LNCaP clone FGC (cell line): ENCODE measurements around the gene MYO7A.
"Not testable (repeated sequence)": the region's sequence is repeated elsewhere in the genome, so short reads cannot be mapped to it uniquely, and the experiment has no call there.

Source experiments
- DNase-seq: peaks from one replicate; pipeline ENCODE4 v3.0.0-alpha.2; 2011; ENCODE audit warnings: low read depth
- H3K4me3 ChIP-seq: 2 replicates; pipeline ENCODE4 v1.5.1; 2011; ENCODE audit warnings: mild to moderate bottlenecking, low read depth, low read length, control low read depth
- TF ChIP-seq, protein P1 (sequence below): IDR thresholded peaks from 2 replicates; pipeline ENCODE4 v1.5.1; 2012; ENCODE audit warnings: mild to moderate bottlenecking; ENCODE audit not compliant: control insufficient read depth, insufficient read depth; ENCODE audit errors: extremely low read depth

MYO7A gene

DNA sequence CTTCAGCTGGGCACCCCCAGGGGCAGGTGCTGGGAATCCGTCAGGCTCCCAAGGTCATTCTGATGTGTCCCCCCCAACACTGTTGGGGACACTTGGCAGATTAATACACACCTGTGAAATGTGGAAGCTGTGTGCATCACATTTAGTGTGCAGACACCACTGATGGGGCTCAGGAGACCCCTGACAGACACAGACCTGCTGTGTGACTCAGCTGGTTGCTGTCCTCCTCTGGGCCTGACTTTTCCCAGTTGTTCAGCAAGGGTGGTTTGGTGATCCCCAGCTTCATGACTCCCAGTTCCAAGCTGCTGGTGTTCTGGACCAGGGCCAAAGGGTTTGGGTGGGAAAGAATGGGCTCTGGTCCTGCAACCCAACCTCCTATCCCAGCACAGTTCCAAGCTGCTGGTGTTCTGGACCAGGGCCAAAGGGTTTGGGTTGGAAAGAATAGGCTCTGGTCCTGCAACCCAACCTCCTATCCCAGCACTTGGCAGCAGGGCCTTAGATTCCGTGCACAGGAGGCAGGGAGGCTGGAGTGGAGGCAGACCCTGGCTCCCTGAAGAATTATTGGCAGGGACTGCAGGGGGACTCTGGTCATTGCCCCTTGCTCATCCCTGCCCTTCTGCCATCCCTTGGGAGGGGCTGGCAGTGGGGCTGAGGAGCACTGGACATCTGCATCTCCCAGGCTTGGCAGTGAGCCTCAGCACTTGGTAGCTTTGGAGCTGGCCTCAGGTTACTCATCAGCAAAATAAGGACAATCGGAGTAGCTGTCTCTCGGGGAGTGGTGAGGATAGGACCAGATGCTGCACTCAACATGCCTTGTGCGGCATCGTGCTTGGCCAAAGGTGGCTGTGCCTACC is 33.8 kb upstream of the MYO7A start:
- DNase-seq, result no peak
- no peak overlapping the region for H3K4me3 ChIP-seq
- TF ChIP-seq, protein P1, sequence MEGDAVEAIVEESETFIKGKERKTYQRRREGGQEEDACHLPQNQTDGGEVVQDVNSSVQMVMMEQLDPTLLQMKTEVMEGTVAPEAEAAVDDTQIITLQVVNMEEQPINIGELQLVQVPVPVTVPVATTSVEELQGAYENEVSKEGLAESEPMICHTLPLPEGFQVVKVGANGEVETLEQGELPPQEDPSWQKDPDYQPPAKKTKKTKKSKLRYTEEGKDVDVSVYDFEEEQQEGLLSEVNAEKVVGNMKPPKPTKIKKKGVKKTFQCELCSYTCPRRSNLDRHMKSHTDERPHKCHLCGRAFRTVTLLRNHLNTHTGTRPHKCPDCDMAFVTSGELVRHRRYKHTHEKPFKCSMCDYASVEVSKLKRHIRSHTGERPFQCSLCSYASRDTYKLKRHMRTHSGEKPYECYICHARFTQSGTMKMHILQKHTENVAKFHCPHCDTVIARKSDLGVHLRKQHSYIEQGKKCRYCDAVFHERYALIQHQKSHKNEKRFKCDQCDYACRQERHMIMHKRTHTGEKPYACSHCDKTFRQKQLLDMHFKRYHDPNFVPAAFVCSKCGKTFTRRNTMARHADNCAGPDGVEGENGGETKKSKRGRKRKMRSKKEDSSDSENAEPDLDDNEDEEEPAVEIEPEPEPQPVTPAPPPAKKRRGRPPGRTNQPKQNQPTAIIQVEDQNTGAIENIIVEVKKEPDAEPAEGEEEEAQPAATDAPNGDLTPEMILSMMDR, result no peak

DNA sequence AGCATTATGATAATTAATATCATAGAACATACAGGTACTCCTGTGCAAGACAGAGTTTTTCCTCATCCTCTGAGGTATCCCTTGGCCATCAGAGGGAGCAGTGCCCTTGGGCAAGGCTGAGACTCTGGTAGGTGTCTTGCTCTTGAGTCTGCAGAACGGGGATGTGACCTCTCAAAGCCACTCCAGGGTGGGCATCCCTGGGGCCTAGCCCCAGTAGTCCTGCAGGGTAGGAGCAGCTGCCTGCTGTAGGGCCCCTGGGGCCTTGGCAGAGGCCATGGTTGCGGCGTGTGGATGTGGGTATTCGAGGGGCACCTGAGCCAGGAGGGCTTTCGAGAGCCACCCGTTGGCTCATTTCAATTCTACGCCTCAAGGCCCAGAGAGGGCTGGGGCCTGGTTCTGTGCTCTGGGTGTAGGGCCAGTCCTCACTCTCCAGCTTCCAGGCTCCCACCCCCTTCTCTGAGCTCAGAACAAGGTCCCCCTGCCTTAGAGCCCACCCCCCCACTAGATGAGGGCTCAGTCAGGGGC is 33.1 kb upstream of the MYO7A start:
- TF ChIP-seq, protein P1, result no peak
- no peak for DNase-seq
- no peak overlapping the region for H3K4me3 ChIP-seq

DNA sequence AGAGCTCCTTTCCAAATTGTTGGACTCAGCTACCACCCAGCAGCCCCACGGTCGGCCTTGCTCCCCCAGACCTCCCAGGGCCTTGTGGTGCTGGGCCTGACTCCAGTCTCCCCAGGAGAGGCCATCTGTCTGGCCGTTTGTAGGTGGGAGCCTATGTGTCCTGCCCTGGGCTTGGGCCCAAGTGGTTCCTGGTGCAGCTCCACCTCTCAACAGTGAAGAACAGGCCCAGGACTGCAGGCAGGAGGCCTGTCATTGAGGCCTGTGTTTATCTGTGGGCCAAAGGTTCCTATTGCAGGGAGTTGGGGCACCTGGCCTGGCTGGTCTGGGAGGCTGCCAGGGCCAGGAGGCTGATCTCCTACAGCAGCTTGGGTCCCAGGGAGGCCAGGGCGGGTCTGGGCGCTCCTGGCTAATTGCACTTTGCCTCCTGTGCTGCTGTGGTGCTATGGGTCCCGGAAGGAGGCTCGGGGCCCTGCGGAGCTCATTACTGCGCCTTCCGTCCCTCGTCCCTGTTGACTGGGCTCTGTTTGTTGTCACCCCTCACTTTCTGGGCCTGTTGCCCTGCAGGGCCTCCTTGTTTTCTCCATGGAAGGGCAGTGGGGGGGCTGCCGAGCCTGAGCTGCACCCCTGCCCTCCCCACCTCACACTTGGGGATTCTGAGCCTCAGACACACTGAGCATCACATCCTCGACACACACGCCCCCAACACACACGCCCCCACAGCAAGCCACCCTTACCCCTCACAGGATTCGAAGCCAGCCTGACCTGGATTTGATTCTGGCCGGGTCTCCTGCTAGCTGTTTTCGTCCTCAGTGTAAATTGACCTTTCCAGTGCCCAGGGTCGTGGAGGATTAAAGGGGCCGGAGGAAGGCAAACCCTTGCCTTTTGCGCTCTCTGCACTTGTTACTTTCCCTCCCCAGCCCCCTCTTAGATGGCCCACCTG is 32.2 kb upstream of the MYO7A start:
- no peak for DNase-seq
- TF ChIP-seq, protein P1, result no peak
- H3K4me3 ChIP-seq, result no peak overlapping the region

DNA sequence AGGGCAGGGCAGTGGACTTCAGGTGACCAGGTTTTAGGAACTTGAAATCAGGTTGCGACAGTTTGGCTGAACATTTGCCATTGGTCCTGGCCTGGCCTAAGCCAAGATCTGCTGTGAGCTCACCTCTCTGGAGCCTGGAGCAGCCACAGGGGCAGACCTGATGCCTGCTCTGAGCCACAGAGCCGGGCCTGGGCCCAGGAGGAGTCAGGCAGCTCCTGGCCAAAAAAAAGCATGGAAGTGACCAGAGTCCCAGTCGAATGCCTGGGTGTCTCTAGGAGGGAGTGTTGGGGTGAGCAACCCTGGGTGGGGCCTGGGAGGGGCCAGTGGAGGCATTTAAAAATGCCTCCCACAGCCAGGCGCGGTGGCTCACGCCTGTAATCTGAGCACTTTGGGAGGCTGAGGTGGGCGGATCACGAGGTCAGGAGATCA is 31.4 kb upstream of the MYO7A start:
- DNase-seq, result no peak
- TF ChIP-seq, protein P1, result no peak
- H3K4me3 ChIP-seq, result no peak overlapping the region

DNA sequence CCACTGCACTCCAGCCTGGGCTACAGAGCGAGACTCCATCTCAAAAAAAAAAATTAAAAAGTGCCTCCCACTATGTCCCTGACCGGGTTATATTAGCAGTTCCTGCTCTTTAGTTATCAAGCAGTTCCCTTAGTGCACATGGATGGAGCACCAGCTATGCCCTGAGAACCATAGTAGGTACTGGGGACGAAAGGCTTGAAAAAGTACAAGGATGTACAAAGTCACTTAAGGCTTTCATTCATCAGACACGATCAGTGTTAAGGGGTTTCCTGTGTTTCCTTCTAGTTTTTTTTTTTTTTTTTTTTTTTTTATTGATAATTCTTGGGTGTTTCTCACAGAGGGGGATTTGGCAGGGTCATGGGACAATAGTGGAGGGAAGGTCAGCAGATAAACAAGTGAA is 30.9 kb upstream of the MYO7A start:
- not testable (repeated sequence) for H3K4me3 ChIP-seq, DNase-seq

DNA sequence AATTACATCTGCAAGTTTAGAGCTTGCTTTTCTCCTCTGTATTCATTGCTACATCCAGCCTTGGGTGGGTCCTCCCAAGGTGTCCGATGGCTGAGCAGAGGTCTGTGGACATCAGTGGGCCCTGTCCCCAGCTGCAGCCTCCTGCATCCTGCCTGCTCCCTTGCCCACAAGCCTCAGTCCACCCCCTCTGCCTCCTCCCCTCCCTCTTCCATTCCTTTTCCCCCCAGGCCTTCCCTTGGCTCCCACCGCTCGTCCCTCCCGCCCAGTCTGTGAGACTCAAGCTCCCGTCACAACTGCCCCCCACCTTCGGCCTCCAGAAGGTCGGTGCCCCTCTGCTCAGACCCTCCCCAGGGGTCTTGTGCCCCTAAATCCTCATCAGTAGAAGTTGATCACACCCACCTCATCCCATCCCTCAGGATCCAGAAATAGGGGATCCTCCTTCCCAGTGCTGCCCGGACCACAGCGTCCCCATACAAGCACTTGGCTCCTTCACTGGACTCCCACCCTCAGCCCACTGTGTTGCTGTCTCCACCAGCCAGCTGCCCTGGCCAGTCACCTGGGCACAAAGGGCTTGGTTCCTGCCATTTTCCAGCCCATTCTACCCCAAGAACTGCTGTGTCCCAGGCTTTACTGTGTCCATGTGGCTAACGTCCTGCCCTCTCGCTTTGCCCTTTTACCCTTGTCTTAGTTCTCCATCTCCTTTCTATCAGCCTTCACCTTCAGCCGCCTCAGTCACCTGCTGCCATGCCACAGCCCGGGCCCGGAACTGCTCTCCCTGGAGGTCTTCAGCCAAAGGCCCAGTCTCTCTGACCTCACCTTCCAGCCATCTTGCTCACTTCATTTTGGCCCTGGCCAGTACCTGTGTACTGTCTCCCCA is 27.6 kb upstream of the MYO7A start:
- no peak for DNase-seq
- TF ChIP-seq, protein P1, result no peak
- no peak overlapping the region for H3K4me3 ChIP-seq
